Neuronal stem cell (in vitro differentiated cells): Measurements from ENCODE around the gene INSYN1.

Source experiments
- DNase-seq: peaks from one replicate; pipeline ENCODE4 v3.0.0-alpha.2; 2013; ENCODE audit warnings: low spot score
- H2AFZ ChIP-seq: one replicate; pipeline ENCODE4 v1.6.1; 2013; ENCODE audit warnings: mild to moderate bottlenecking, low read length, inconsistent platforms
- H2AK5ac ChIP-seq: 2 replicates; pipeline ENCODE4 v1.6.1; 2013; ENCODE audit warnings: low read depth, mild to moderate bottlenecking, inconsistent platforms, low read length, moderate library complexity, mixed read lengths
- H2BK120ac ChIP-seq: 2 replicates; pipeline ENCODE4 v1.6.1; 2013; ENCODE audit warnings: low read depth, mild to moderate bottlenecking, inconsistent platforms, low read length, moderate library complexity, mixed read lengths
- H2BK12ac ChIP-seq: one replicate; pipeline ENCODE4 v1.6.1; 2013; ENCODE audit warnings: low read length, inconsistent platforms
- H2BK15ac ChIP-seq: 2 replicates; pipeline ENCODE4 v1.6.1; 2013; ENCODE audit warnings: mild to moderate bottlenecking, low read length, inconsistent platforms, mixed read lengths
- H2BK5ac ChIP-seq: one replicate; pipeline ENCODE4 v1.6.1; 2013; ENCODE audit warnings: inconsistent platforms, mild to moderate bottlenecking, low read length, moderate library complexity
- H3K14ac ChIP-seq: one replicate; pipeline ENCODE4 v1.6.1; 2013; ENCODE audit warnings: low read length, inconsistent platforms
- H3K18ac ChIP-seq: 2 replicates; pipeline ENCODE4 v1.6.1; 2013; ENCODE audit warnings: low read length, inconsistent platforms
- H3K23ac ChIP-seq: 2 replicates; pipeline ENCODE4 v1.6.1; 2013; ENCODE audit warnings: low read depth, mild to moderate bottlenecking, mixed read lengths, low read length, inconsistent platforms; ENCODE audit not compliant: poor library complexity
- H3K27ac ChIP-seq: replicated peaks from 3 replicates; pipeline ENCODE4 v1.5.1; 2013; ENCODE audit warnings: low read length, inconsistent platforms
- H3K27me3 ChIP-seq, 3 experiments: 2 replicates each; pipeline ENCODE4 v1.6.1; 2013; ENCODE audit warnings: low read length in 3 of 3, mild to moderate bottlenecking in 2 of 3, inconsistent platforms in 1 of 3, low read depth in 1 of 3, mixed read lengths in 1 of 3, moderate library complexity in 1 of 3; ENCODE audit not compliant: control insufficient read depth in 3 of 3, insufficient read depth in 3 of 3
- H3K36me3 ChIP-seq, 2 donors: replicated peaks in 1 of 2; 2 replicates each; pipeline ENCODE4 v1.6.1; 2013; ENCODE audit warnings: low read length in 2 of 2; ENCODE audit not compliant: control insufficient read depth in 2 of 2, insufficient read depth in 2 of 2
- H3K4ac ChIP-seq: 2 replicates; pipeline ENCODE4 v1.6.1; 2013; ENCODE audit warnings: inconsistent platforms, mild to moderate bottlenecking, low read length, moderate library complexity
- H3K4me1 ChIP-seq, 2 donors: 1 replicate in 1 of 2; 2 replicates in 1 of 2; pipeline ENCODE4 v1.6.1; 2013; ENCODE audit warnings: low read length in 2 of 2, low read depth in 1 of 2; ENCODE audit not compliant: control insufficient read depth in 2 of 2, insufficient read depth in 1 of 2
- H3K4me2 ChIP-seq: one replicate; pipeline ENCODE4 v1.6.1; 2013; ENCODE audit warnings: mild to moderate bottlenecking, low read length, inconsistent platforms; ENCODE audit not compliant: insufficient read depth, poor library complexity, severe bottlenecking
- H3K4me3 ChIP-seq, 2 donors: 2 replicates each; pipeline ENCODE4 v1.5.1; 2013; ENCODE audit warnings: low read length in 2 of 2, mild to moderate bottlenecking in 2 of 2, inconsistent platforms in 1 of 2, moderate library complexity in 1 of 2
- H3K79me1 ChIP-seq: one replicate; pipeline ENCODE4 v1.6.1; 2013; ENCODE audit warnings: low read depth, mild to moderate bottlenecking, inconsistent platforms, low read length, moderate library complexity
- H3K9ac ChIP-seq: one replicate; pipeline ENCODE4 v1.6.1; 2013; ENCODE audit warnings: mild to moderate bottlenecking, low read depth, low read length, inconsistent platforms; ENCODE audit not compliant: poor library complexity
- H3K9me3 ChIP-seq, 2 donors: replicated peaks in 1 of 2; 2 replicates each; pipeline versions ENCODE3 to v1.6.1; 2013; ENCODE audit warnings: low read length in 2 of 2, mild to moderate bottlenecking in 2 of 2, inconsistent platforms in 1 of 2, low read depth in 1 of 2, mixed read lengths in 1 of 2, moderate library complexity in 1 of 2; ENCODE audit not compliant: control insufficient read depth in 2 of 2, insufficient read depth in 1 of 2
- H4K8ac ChIP-seq: one replicate; pipeline ENCODE4 v1.6.1; 2013; ENCODE audit warnings: low read depth, mild to moderate bottlenecking, inconsistent platforms, low read length, moderate library complexity
- H4K91ac ChIP-seq: one replicate; pipeline ENCODE4 v1.6.1; 2013; ENCODE audit warnings: low read length, low read depth, mild to moderate bottlenecking, inconsistent platforms; ENCODE audit not compliant: poor library complexity
- WGBS, 2 donors: extraction: QIAGEN DNeasy Blood & Tissue Kit; methylation state at CpG; one replicate each; pipeline ENCODE4 v1.1.7; 2013; ENCODE audit warnings: missing lambda C conversion rate in 2 of 2, mixed read lengths in 1 of 2; ENCODE audit not compliant: insufficient read length in 2 of 2, insufficient replicate concordance in 1 of 2; ENCODE audit errors: extremely low coverage in 2 of 2; 5-methylcytosine and 5-hydroxymethylcytosine counted together

The INSYN1 gene

GRCh38 chr15:73757571-73757970 is 4.4 kb upstream of the INSYN1 start:
- H3K9ac ChIP-seq, result no peak overlapping the region
- H4K8ac ChIP-seq, result no peak overlapping the region
- no peak overlapping the region for H3K23ac ChIP-seq
- no peak overlapping the region for H3K4ac ChIP-seq
- no peaks in the 10 kb centered on the region for H3K36me3 ChIP-seq
- peaks cover 7 to 11% of the 10 kb centered on the region in 2 donors for H3K4me1 ChIP-seq
- no peak overlapping the region for H3K27ac ChIP-seq
- H3K18ac ChIP-seq, result no peak overlapping the region
- no peak overlapping the region for H3K14ac ChIP-seq
- H2BK12ac ChIP-seq, result no peak overlapping the region
- DNase-seq, result no peak
- H3K79me1 ChIP-seq, result no peaks in the 10 kb centered on the region
- H2BK5ac ChIP-seq, result no peak overlapping the region
- no peak overlapping the region for H2AK5ac ChIP-seq
- H2BK15ac ChIP-seq, result no peak overlapping the region
- H2BK120ac ChIP-seq, result no peak overlapping the region
- no peak overlapping the region for H3K4me2 ChIP-seq
- H3K4me3 ChIP-seq, result no peak overlapping the region
- H3K9me3 ChIP-seq, result no peaks in the 10 kb centered on the region
- no peak overlapping the region for H4K91ac ChIP-seq
- peaks cover 0 to 52% (median 3%) of the 10 kb centered on the region in 3 experiments for H3K27me3 ChIP-seq
- no peak overlapping the region for H2AFZ ChIP-seq

- Histone ChIP-seq H3K18ac (no peak overlapping the region), H2BK5ac (no peak overlapping the region), H3K9me3 (no peaks in the 10 kb centered on the region), H3K4ac (no peak overlapping the region), H2AFZ (no peak overlapping the region), H3K9ac (no peak overlapping the region), H3K36me3 (no peaks in the 10 kb centered on the region), H2BK120ac (no peak overlapping the region), H3K27ac (no peak overlapping the region), H2AK5ac (no peak overlapping the region), H3K14ac (no peak overlapping the region), H3K4me2 (no peak overlapping the region), H4K8ac (no peak overlapping the region), H2BK12ac (no peak overlapping the region), H3K27me3 (peaks cover 0 to 51% (median 3%) of the 10 kb centered on the region in 3 experiments), H3K79me1 (no peaks in the 10 kb centered on the region), H2BK15ac (no peak overlapping the region), H3K4me1 (peaks cover 7 to 11% of the 10 kb centered on the region in 2 donors), H3K23ac (no peak overlapping the region), H3K4me3 (no peak overlapping the region), H4K91ac (no peak overlapping the region)
- WGBS, 2 donors, result no CpG with 5 or more reads among the region's 3 CpGs
- no peak for DNase-seq
Measured at GRCh38 chr15:73756947-73757513, 3.9 kb upstream of the INSYN1 start.

GRCh38 chr15:73756390-73756789 is 3.2 kb upstream of the INSYN1 start:
- Histone ChIP-seq H3K4me2 (no peak overlapping the region), H2BK120ac (no peak overlapping the region), H3K36me3 (no peaks in the 10 kb centered on the region), H3K4me3 (no peak overlapping the region), H3K4ac (no peak overlapping the region), H2AFZ (no peak overlapping the region), H3K23ac (no peak overlapping the region), H4K91ac (no peak overlapping the region), H2BK5ac (no peak overlapping the region), H3K4me1 (peaks cover 10 to 12% of the 10 kb centered on the region in 2 donors), H3K79me1 (no peaks in the 10 kb centered on the region), H3K18ac (no peak overlapping the region), H3K27ac (no peak overlapping the region), H2BK15ac (no peak overlapping the region), H3K9ac (no peak overlapping the region), H3K27me3 (peaks cover 0 to 52% (median 6%) of the 10 kb centered on the region in 3 experiments), H3K9me3 (no peaks in the 10 kb centered on the region), H4K8ac (no peak overlapping the region), H2BK12ac (no peak overlapping the region), H3K14ac (no peak overlapping the region), H2AK5ac (no peak overlapping the region)
- whole genome bisulfite sequencing, 2 donors, result no CpG with 5 or more reads among the region's 2 CpGs
- DNase-seq, result no peak

GRCh38 chr15:73755946-73756345 is 2.8 kb upstream of the INSYN1 start:
- no CpG with 5 or more reads among the region's 3 CpGs for WGBS, 2 donors

More at GRCh38 chr15:73755946-73756345, 2.8 kb upstream of the INSYN1 start:
- H3K27ac ChIP-seq, result no peak overlapping the region
- no peak overlapping the region for H3K4me2 ChIP-seq
- no peak overlapping the region for H3K4me3 ChIP-seq
- no peaks in the 10 kb centered on the region for H3K36me3 ChIP-seq
- no peak overlapping the region for H3K23ac ChIP-seq
- peaks cover 0 to 50% (median 9%) of the 10 kb centered on the region in 3 experiments for H3K27me3 ChIP-seq
- no peak overlapping the region for H3K14ac ChIP-seq
- no peak overlapping the region for H3K18ac ChIP-seq
- no peak overlapping the region for H2BK120ac ChIP-seq
- H2BK15ac ChIP-seq, result no peak overlapping the region
- H2AK5ac ChIP-seq, result no peak overlapping the region
- no peak overlapping the region for H2AFZ ChIP-seq
- DNase-seq, result no peak
- no peak overlapping the region for H3K4ac ChIP-seq
- peaks cover 13 to 15% of the 10 kb centered on the region in 2 donors for H3K4me1 ChIP-seq
- no peaks in the 10 kb centered on the region for H3K9me3 ChIP-seq
- no peak overlapping the region for H3K9ac ChIP-seq
- no peaks in the 10 kb centered on the region for H3K79me1 ChIP-seq
- no peak overlapping the region for H4K91ac ChIP-seq
- no peak overlapping the region for H2BK5ac ChIP-seq
- H4K8ac ChIP-seq, result no peak overlapping the region
- no peak overlapping the region for H2BK12ac ChIP-seq
